Sciatic nerve (tissue), 2 donors: ENCODE results near the gene CCDC110. TPM values are rescaled to one million over a fixed set of nuclear protein-coding genes. Genes with fewer than 3 reads are reported as not detected.

Experiments
- ATAC-seq: fragments of 200-7000 bp; cut with Tn5 transposase; one replicate; pipeline ENCODE4 v1.9.1; 2020; ENCODE audit warnings: mild to moderate bottlenecking, moderate library complexity
- DNase-seq: peaks from one replicate; pipeline ENCODE4 v3.0.0-alpha.2; 2020; ENCODE audit warnings: low spot score
- intact Hi-C: fragments of 100-400 bp; cut with DNase I; formaldehyde crosslinking; loops from one replicate; pipeline ENCODE4 v1.14.2; 2022
- total RNA-seq: library from RNA; stranded (reverse); fragmentation: NEBNext Ultra II Directional; extraction: Animal tissue kit (Norgen Biotek cat#: 25700); gene quantifications from one replicate; pipeline ENCODE4 v1.2.1, GENCODE V29; 2021
- donor health status: DM: no; HTN: no; CAD: no.
- donor health status: DM: no; HTN: no; CAD: no.

Gene CCDC110
- total RNA-seq, 1 donor from 2014 or later = 0.36 TPM

DNA sequence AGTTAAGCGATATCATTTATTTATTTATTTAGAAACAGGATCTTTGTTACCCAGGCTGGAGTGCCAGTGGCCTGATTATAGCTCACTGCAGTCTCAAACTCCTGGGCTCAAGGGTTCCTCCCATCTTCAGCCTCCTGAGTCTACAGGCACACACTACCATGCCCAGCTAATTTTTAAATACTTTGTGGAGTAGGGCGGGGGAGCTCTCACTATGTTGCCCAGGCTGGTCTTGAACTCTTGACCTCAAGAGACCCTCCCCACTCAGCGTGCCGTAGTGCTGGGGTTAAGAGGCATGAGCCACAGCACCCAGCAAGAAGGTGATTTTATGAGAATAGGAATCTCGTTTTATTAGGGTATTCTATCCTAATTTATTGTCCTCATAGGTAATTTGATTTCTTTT is 41.9 kb downstream of the CCDC110 start:
- no peak for DNase-seq
- intact Hi-C loops = no loop called here
- no peak for ATAC-seq

DNA sequence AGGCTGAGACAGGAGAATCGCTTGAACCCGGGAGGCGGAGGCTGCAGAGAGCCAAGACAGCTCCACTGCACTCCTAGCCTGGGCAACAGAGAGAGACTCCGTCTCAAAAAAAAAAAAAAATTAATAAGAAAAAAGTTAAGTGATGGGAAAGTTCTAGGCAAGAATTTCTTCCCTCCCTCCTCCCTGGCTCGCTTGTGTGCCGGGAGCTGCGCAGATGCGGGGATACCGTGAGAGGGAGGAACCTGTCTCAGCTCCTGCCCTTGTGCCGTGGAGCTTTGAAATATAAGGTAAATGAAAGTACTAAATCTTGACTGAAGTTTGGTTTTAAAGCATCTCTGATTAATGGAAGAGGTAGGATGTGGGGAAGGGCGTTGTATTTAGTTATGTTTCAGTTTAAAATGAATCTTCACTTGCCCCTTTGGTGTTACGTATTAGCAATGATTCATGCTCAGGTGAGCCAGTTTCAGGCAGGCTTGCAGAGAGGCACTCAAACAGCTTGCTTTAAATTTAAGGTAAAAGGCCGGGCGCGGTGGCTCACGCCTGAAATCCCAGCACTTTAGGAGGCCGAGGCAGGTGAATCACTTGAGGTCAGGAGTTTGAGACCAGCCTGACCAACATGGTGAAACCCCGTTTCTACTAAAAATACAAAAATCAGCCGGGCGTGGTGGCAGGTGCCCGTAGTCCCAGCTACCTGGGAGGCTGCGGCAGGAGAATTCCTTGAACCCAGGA is 44.4 kb downstream of the CCDC110 start:
- DNase-seq (no peak), ATAC-seq (no peak)
- intact Hi-C loops = no loop called here

DNA sequence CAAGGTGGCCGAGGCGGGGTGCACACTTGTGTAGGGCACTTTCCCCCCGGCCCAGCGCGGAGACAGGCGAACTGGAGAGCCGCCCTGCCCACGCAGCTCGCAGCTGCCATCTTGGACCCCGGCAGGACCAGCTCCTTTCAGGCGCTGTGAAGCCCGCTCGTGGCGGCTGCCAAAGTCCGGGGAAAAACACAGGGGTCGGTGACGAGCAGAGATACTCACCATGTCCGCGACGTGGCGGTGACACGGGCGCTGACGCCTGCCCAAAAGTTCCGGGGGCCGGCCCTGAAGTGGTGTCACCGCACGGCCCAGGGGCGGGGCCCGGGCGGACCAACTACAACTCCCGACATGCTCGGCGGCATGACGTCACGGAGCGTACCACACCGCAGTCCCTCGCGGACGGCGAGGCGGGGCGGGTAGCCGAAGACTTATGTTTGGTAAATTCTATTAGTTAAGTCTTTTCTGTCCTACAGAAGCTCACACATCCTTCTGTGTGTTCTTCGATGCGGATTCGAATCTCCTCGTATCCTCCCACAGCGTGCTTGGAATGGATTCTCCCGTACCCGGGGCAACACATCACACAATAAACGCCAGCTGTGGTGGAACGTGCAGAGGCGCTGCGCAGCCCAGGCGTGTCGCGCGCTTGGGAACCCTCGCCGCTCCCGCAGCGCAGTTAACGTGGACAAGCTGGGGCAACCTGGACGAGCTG is 45.7 kb downstream of the CCDC110 start, which contains the start of gene UFSP2:
TSS of gene UFSP2 (minus strand) at position 318 of the 706 bp plus-strand sequence. CDS start at position 222, 96 bp downstream.
- ATAC-seq (peak; percentile 98), DNase-seq (peak; percentile 95)
- intact Hi-C loops = no loop called here

DNA sequence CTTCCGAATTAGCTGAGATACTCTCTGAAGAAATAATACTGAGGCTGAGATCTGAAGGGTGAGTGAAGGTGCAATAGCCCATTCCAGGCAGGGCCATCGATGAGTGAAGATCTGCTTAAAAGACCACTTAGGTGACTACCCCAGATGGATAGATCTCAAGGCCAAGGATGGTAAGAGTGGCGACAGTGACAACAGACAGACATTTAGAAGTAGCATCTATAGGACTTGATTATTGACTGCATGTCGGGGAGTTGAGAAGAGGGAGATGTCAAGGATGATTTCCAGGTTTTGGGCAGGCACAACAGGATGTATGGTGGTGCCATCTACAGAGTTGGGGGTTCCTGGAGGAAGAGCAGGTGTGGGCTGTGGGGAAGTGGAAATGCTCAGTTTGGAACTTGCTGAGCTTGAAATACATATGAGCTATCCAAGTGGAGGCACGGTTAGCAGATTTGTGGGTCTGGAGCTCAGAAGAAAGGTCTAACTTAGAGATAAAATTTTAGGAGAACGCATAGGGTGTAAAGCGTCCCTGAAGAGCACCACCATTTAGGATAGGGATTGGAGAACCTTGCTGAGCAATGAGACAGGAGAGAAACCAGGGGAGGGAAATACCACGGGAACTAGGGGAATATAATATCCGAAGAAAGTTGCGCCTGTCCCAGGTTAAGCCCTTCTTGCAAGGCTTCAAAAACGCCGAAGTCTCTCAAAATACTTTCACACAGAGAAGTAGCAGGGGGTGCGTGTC is 46.5 kb downstream of the CCDC110 start:
- ATAC-seq (peak; percentile 28), DNase-seq (no peak)
- intact Hi-C loops = no loop called here

DNA sequence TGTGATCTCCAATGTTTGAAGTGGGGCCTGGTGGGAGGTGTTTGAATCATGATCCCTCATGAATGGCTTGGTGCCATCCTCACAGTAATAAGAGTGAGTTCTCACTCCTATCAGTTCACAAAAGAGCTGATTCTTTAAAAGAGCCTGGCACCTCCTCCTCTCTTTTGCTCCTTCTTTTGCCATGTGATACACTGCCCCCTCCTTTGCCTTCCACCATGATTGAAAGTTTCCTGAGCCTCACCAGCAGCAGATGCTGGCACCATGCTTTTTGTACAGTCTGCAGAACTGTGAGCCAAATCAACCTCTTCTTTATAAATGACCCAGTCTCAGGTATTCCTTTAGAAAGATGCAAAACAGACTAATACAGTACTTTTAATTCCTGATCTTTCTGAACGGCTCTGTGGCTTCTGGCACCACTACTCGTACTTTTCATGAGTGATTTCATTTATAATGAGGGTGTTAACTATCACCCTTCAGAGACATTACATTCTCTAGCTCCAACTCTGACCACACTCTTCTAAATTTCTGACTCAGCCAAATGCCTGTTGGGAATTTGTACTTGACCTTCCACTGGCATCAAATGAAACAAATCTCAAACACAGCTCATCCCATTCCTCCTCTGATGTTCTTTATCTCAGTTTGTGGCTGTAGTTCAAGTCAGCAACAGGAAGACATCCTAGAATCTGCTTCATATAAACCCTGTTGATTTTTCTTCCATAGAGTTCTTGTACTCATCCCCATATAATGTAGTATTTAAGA is 50.0 kb downstream of the CCDC110 start:
- intact Hi-C loops = no loop called here
- ATAC-seq (no peak), DNase-seq (no peak)

DNA sequence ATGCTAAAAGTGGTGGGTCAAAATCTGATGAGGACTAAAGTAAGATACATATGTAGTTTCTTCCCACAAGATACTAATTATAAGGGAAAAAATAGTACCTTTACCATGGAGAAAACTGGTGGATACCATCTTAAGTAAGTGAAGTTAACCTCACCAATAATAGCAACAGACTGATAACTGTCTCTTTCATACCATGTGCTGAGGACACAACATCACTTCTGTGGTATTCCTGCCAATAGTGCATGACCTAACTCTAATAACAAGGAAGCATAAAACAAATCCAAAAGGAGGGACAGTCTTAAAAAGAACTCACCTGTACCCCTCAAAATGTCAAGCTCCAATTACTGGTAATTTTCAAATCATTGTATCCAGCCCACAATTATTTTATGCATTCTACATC is 54.6 kb downstream of the CCDC110 start:
- no peak for DNase-seq
- intact Hi-C loops = no loop called here
- no peak for ATAC-seq

DNA sequence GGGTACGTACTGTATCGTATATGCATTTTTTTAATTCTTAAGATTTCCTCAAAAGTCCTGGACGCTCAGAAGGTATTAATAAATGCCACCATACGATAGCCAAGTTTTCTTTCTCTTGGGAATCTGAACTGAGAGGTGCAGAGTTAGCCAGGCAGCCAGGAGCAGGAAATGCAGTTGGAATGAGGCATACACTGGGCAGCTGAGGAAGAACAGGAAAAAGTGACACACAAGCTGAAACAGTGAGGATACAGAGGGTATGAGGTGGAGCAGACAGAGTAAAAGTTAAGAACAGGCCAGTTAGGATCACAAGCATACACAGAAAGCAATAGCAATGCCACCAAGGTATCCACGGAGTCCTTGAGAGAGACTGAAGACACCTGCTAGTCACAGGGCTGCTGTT is 59.1 kb downstream of the CCDC110 start:
- ATAC-seq = no peak

DNA sequence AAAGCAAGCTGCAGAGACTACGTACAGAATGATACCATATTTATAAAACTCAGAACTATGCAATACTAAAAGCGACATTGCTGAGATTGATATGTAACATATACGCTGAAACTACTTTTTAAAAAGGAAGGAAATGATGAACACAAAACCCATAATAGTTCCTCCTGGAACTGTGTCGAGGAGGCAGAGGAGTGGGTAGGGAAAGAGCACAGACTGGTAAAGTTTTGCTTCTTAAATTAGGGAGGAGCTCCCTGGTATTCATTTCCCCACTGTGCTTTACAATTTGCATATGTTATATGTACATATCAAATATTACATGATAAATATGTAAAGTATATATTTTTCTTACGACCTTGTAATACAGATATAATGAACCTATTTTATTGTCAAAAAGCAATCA is 59.7 kb downstream of the CCDC110 start:
- intact Hi-C loops = no loop called here
- no peak for DNase-seq
- ATAC-seq = peak; percentile 36

More for the DNA sequence above, 59.1 kb downstream of the CCDC110 start:
- intact Hi-C loops = no loop called here
- DNase-seq = no peak

DNA sequence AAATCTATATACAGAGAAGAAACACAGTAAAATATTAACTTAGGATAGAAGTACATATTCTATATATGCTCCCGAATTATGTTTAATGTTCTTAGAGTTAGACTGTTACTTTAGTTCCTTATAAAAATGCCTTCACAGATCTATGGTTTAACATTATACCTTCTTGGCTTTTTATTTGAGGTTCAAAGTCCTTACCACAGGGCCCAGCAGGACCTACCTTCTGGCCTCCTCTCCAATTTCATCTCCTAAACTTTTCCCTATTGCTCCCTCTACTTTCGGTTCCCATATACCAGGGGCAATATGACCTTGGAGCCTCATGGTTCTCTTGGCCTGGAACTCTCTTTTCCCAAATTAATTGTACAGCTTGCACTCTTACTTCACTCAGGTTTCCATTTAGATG is 63.1 kb downstream of the CCDC110 start:
- intact Hi-C loops = no loop called here
- DNase-seq (no peak), ATAC-seq (no peak)

DNA sequence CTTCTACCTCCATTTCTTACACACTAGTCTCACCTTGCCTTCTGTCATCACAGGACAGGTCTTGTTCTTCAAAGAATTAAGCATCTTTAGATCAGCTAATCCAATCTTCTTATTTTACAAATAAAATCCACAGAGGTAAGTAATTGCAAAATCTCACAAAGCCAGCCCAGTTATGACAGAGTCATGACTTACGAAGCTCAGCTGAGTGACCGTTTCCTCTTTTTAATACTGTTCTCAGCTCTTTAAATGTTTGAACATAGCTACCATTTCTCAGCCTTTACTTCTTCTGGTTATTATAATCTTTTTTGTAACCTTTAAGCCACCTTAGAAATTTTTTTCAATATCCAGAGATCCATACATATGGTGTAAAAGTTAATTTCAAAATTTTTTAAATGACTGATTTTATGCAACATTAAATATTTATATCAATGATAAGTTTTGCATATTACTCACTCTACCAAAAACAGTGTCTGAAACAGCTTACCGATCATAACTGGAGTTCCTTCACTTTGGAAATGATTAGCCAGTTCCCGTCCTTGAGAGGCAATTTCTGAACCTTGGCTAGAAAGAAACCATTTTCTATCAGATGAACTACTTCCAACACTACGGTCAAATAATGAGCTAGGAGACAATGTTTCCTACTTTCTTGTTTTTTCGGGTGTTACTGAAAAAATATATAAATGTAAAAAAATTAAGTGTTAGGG is 66.1 kb downstream of the CCDC110 start:
- ATAC-seq = no peak
- no peak for DNase-seq
- intact Hi-C loops = no loop called here

DNA sequence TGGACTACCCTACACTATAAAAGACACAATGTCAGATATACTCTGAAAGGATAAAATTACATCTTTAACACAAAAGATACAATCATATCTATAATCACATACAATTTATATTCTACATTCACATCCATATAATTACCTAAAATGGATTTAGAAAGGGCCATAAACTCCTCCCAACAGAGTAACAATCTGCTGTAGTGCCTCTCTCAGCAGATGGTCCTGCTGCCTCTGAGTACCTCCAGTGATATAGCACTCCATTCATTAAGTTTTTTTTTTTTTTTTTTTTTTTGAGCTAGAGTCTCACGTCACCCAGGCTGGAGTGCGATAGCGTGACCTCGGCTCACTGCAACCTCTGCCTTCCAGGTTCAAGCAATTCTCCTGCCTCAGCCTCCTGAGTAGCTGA is 67.5 kb downstream of the CCDC110 start:
- no peak for DNase-seq
- intact Hi-C loops = no loop called here
- no peak for ATAC-seq

DNA sequence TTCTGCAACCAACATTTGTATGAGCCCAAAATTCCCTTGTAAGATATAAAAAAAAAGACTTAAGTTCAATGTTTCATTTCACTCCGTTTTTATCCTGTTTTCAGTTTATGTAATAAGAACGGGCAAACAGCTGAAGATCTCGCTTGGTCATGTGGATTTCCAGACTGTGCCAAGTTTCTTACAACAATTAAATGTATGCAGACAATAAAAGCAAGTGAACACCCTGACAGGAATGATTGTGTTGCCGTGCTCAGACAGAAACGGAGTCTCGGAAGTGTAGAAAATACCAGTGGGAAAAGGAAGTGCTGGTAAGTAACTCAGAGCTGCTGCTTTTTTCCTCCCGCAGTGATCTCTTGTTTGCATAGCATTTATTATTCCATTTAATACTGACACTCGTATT is 72.1 kb downstream of the CCDC110 start:
- intact Hi-C loops = no loop called here

DNA sequence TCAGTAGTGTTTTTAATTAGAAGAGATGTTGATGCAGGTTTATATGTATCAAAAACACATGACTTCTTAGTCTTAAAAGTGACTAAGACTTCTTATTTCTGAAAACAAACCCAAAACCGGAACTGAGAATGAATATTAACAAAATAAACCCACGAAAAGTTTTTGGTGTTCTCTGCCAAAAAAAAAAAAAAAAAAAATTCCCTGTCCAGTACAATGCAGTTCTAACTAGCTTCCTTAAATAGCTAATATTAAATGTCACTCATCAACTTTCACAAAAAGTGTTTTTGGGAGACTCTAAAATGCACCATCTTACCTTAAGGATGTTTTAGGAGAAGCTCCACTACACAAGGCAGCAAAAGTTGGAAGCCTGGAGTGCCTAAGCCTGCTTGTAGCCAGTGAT is 72.9 kb downstream of the CCDC110 start:
- no peak for ATAC-seq
- intact Hi-C loops = no loop called here
- no peak for DNase-seq

More for the DNA sequence above, 72.1 kb downstream of the CCDC110 start:
- no peak for DNase-seq
- ATAC-seq = no peak

DNA sequence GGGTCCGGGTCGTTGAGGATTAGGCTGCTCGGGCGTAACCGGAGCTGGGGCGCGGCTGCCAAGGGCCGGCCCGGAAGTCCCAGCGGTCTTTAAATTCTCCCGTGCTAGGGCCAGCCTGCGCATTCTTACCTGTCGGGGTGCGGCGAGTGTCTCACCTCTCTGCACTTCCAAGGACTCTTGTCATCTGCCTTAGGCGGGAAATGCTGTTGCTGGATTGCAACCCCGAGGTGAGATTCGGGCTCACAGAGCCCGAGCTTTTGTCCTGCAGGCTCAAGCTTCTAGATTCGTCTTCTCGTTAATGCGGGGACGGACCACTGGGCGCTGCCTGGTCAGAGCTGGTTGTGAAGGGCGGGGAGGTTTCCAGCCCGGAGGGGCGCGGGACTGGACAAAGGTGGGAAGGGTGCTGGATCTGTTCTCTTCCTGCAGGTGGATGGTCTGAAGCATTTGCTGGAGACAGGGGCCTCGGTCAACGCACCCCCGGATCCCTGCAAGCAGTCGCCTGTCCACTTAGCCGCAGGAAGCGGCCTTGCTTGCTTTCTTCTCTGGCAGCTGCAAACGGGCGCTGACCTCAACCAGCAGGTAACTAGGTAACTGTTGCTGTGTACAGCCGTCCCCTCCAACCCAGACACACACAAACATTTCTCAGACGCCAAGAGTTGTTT is 74.7 kb downstream of the CCDC110 start, which contains the start of gene ANKRD37:
TSS of gene ANKRD37 (plus strand) at position 118 of the 662 bp plus-strand sequence. CDS start at position 201, 83 bp downstream.
- DNase-seq = no peak
- intact Hi-C loops = no loop called here
- peak; percentile 12 for ATAC-seq

DNA sequence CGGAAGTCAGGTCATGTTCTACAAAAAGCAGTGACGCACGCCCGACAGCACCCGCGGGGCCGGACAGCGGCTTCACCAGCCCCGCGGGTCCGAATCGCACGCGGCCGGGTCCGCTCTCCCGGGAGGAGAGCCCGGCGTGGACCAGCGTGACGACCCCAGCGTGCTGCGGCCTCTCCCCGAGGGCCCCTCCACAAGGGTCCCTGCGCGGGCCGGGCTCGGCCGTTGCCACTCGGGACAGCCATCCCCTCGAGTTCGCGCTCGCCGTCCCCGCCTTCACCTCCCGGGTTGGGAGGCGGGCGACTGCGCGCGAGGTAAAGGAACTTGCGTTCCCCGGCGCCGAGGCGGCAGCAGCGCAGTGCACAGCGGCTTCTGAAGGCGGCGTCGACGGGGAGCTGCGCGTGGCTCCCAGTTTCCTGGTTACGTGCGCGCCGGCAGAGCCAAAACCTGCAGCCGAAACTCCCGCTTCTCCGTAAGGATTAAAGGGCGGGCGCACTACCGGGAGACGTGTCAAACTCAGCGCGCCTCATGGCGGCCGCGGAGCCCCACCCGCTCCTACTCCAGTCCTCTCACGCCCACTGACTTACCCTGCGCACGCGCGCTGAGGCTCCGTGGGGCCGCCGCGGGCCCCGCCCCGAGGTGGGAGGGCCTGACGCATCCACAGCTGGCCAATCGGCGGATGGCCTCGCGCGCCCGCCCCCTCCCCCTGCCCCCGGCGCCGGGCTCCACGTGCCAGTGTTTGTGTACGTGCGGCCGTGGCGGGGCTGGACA is 75.4 kb downstream of the CCDC110 start:
- intact Hi-C loops = no loop called here
- ATAC-seq = peak; percentile 97
- peak; percentile 98 for DNase-seq

DNA sequence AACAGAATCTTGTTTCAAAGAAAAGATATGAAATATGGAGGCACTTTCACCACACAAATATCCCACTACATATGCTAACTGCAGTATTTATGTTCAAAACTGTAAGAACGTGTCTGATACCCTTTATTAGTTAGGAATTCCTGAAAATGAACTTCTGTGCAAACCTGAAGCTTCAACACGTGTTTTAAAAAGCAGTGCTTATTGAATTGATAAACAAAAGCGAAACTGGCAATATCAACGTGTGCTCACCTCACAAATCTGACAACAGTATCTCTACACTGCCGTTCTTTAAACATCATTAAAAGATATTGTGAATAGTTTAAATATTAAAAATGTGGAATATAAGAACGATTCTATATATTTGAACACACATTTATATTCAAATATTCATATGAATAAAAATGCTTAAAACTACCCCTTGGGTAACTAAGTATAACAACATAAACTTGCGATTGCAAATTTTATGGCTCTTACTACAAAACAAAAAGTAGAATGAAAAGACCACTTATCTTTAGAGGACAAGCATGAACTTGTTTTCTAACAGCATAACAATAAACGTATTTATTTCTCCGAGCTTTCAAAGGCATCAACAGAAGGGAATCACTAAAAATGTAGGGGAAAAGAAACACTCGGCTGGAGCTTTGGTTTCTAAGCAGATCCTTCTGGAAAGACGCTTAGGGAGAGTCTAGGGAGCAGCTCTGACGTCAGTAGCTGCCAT is 76.1 kb downstream of the CCDC110 start, which contains the start of gene LRP2BP:
TSS of gene LRP2BP (minus strand) at position 687 of the 718 bp plus-strand sequence. CDS start 17,738 bp downstream, outside the sequence.
- intact Hi-C loops = no loop called here
- DNase-seq (no peak), ATAC-seq (no peak)
